Measurements from ENCODE around the gene CASS4. TPM values are rescaled to one million over a fixed set of nuclear protein-coding genes. Genes with fewer than 3 reads are reported as not detected.

The CASS4 gene
- total RNA-seq, 1 donor from 2014 or later, result 2.3 TPM

GRCh38 chr20:56426926-56427325, 14.9 kb downstream of the CASS4 start:
- Histone ChIP-seq H3K4me3 (ENCODE audit: insufficient read depth, low read depth, low read length) (no peak overlapping the region), H3K4me2 (ENCODE audit: low read length) (no peak overlapping the region), H3K36me3 (ENCODE audit: insufficient read depth, low read length) (no peaks in the 10 kb centered on the region), H3K4me1 (ENCODE audit: insufficient read depth, low read length) (peaks cover 46% of the 10 kb centered on the region), H3K27me3 (ENCODE audit: insufficient read depth, low read length) (no peaks in the 10 kb centered on the region), H3K9me3 (ENCODE audit: insufficient read depth, low read depth, low read length) (no peaks in the 10 kb centered on the region), H3K9ac (ENCODE audit: low read length) (no peak overlapping the region), H4K20me1 (ENCODE audit: insufficient read depth, low read length) (no peaks in the 10 kb centered on the region), H3K27ac (ENCODE audit: low read depth, low read length) (no peak overlapping the region), H3K79me2 (ENCODE audit: insufficient read depth, low read length) (peaks cover 3% of the 10 kb centered on the region), H2AFZ (ENCODE audit: low read depth, low read length) (no peak overlapping the region)
- TF ChIP-seq CTCF (IDR thresholded peaks at IDR 0.05; ENCODE audit: insufficient read depth, low read depth, low read length) (no peak), EZH2 (IDR thresholded peaks at IDR 0.05; ENCODE audit: insufficient read depth, low read length) (no peak)
- no peak for DNase-seq (ENCODE audit: low read depth)
- no peaks in the 10 kb centered on the region for H3K9me3 Mint-ChIP-seq (ENCODE audit: unreplicated experiment)
- no peak for FAIRE-seq
- H3K27ac Mint-ChIP-seq (ENCODE audit: unreplicated experiment), result no peak overlapping the region
- no peaks in the 10 kb centered on the region for H3K27me3 Mint-ChIP-seq (ENCODE audit: low read depth, unreplicated experiment)
- peaks cover 44% of the 10 kb centered on the region for H3K4me1 Mint-ChIP-seq (ENCODE audit: low read depth, unreplicated experiment)
- no peak overlapping the region for H3K4me3 Mint-ChIP-seq (ENCODE audit: unreplicated experiment)
- H3K36me3 Mint-ChIP-seq (ENCODE audit: low read depth, unreplicated experiment), result no peaks in the 10 kb centered on the region

GRCh38 chr20:56427797-56428196, 15.7 kb downstream of the CASS4 start:
- H3K27me3 Mint-ChIP-seq (ENCODE audit: low read depth, unreplicated experiment), result no peaks in the 10 kb centered on the region
- Histone ChIP-seq H3K4me3 (ENCODE audit: insufficient read depth, low read depth, low read length) (no peak overlapping the region), H3K9me3 (ENCODE audit: insufficient read depth, low read depth, low read length) (no peaks in the 10 kb centered on the region), H2AFZ (ENCODE audit: low read depth, low read length) (no peak overlapping the region), H4K20me1 (ENCODE audit: insufficient read depth, low read length) (no peaks in the 10 kb centered on the region), H3K79me2 (ENCODE audit: insufficient read depth, low read length) (peaks cover 3% of the 10 kb centered on the region), H3K27me3 (ENCODE audit: insufficient read depth, low read length) (no peaks in the 10 kb centered on the region), H3K4me1 (ENCODE audit: insufficient read depth, low read length) (peaks cover 38% of the 10 kb centered on the region), H3K4me2 (ENCODE audit: low read length) (no peak overlapping the region), H3K27ac (ENCODE audit: low read depth, low read length) (no peak overlapping the region), H3K36me3 (ENCODE audit: insufficient read depth, low read length) (no peaks in the 10 kb centered on the region), H3K9ac (ENCODE audit: low read length) (no peak overlapping the region)
- no peaks in the 10 kb centered on the region for H3K36me3 Mint-ChIP-seq (ENCODE audit: low read depth, unreplicated experiment)
- H3K27ac Mint-ChIP-seq (ENCODE audit: unreplicated experiment), result no peak overlapping the region
- peaks cover 2% of the 10 kb centered on the region for H3K9me3 Mint-ChIP-seq (ENCODE audit: unreplicated experiment)
- TF ChIP-seq CTCF (IDR thresholded peaks at IDR 0.05; ENCODE audit: insufficient read depth, low read depth, low read length) (no peak), EZH2 (IDR thresholded peaks at IDR 0.05; ENCODE audit: insufficient read depth, low read length) (no peak)
- no peak overlapping the region for H3K4me3 Mint-ChIP-seq (ENCODE audit: unreplicated experiment)
- H3K4me1 Mint-ChIP-seq (ENCODE audit: low read depth, unreplicated experiment), result peaks cover 36% of the 10 kb centered on the region
- DNase-seq (ENCODE audit: low read depth) (no peak), FAIRE-seq (no peak)

GRCh38 chr20:56428410-56428809, 16.4 kb downstream of the CASS4 start:
- FAIRE-seq, result no peak

More at GRCh38 chr20:56428410-56428809, 16.4 kb downstream of the CASS4 start:
- H3K27me3 Mint-ChIP-seq (ENCODE audit: low read depth, unreplicated experiment), result no peaks in the 10 kb centered on the region
- H3K9me3 Mint-ChIP-seq (ENCODE audit: unreplicated experiment), result peaks cover 2% of the 10 kb centered on the region
- no peaks in the 10 kb centered on the region for H3K9me3 ChIP-seq (ENCODE audit: insufficient read depth, low read depth, low read length)
- H3K36me3 ChIP-seq (ENCODE audit: insufficient read depth, low read length), result no peaks in the 10 kb centered on the region
- peak overlapping the region; percentile 13 for H3K27ac Mint-ChIP-seq (ENCODE audit: unreplicated experiment)
- H2AFZ ChIP-seq (ENCODE audit: low read depth, low read length), result no peak overlapping the region
- H3K79me2 ChIP-seq (ENCODE audit: insufficient read depth, low read length), result peaks cover 3% of the 10 kb centered on the region
- no peak for TF ChIP-seq EZH2 (IDR thresholded peaks at IDR 0.05; ENCODE audit: insufficient read depth, low read length)
- no peak for TF ChIP-seq CTCF (IDR thresholded peaks at IDR 0.05; ENCODE audit: insufficient read depth, low read depth, low read length)
- H3K4me3 Mint-ChIP-seq (ENCODE audit: unreplicated experiment), result no peak overlapping the region
- peaks cover 39% of the 10 kb centered on the region for H3K4me1 ChIP-seq (ENCODE audit: insufficient read depth, low read length)
- H3K4me2 ChIP-seq (ENCODE audit: low read length), result no peak overlapping the region
- H3K27ac ChIP-seq (ENCODE audit: low read depth, low read length), result peak overlapping the region; percentile 78
- no peak for DNase-seq (ENCODE audit: low read depth)
- H3K4me3 ChIP-seq (ENCODE audit: insufficient read depth, low read depth, low read length), result no peak overlapping the region
- H3K4me1 Mint-ChIP-seq (ENCODE audit: low read depth, unreplicated experiment), result peaks cover 36% of the 10 kb centered on the region
- H3K36me3 Mint-ChIP-seq (ENCODE audit: low read depth, unreplicated experiment), result no peaks in the 10 kb centered on the region
- no peaks in the 10 kb centered on the region for H4K20me1 ChIP-seq (ENCODE audit: insufficient read depth, low read length)
- H3K27me3 ChIP-seq (ENCODE audit: insufficient read depth, low read length), result no peaks in the 10 kb centered on the region
- H3K9ac ChIP-seq (ENCODE audit: low read length), result peak overlapping the region; percentile 17

Measured in astrocyte (in vitro differentiated cells and primary cell).